Mucosa of rectum (tissue), 2 donors: ENCODE measurements around the gene CENPU.

Experiments used
- H3K27ac ChIP-seq, 2 donors: one replicate each; pipeline ENCODE4 v1.7.0; 2013; ENCODE audit warnings: inconsistent platforms in 2 of 2, low read depth in 2 of 2, low read length in 2 of 2
- H3K27me3 ChIP-seq, 2 donors: one replicate each; pipeline ENCODE4 v1.7.0; 2013; ENCODE audit warnings: low read length in 2 of 2; ENCODE audit not compliant: control insufficient read depth in 2 of 2, insufficient read depth in 2 of 2
- H3K36me3 ChIP-seq, 2 donors: one replicate each; pipeline ENCODE4 v1.7.0; 2013; ENCODE audit warnings: low read length in 2 of 2; ENCODE audit not compliant: control insufficient read depth in 2 of 2, insufficient read depth in 2 of 2
- H3K4me1 ChIP-seq, 2 donors: one replicate each; pipeline ENCODE4 v1.7.0; 2013; ENCODE audit warnings: low read length in 2 of 2, mild to moderate bottlenecking in 1 of 2; ENCODE audit not compliant: control insufficient read depth in 2 of 2, insufficient read depth in 2 of 2
- H3K4me3 ChIP-seq, 2 donors: one replicate each; pipeline ENCODE4 v1.7.0; 2013; ENCODE audit warnings: low read length in 2 of 2
- H3K9ac ChIP-seq, 2 donors: one replicate each; pipeline ENCODE4 v1.7.0; 2013; ENCODE audit warnings: low read length in 2 of 2, low read depth in 1 of 2, mild to moderate bottlenecking in 1 of 2
- H3K9me3 ChIP-seq, 2 donors: one replicate each; pipeline ENCODE4 v1.7.0; 2013; ENCODE audit warnings: low read length in 2 of 2; ENCODE audit not compliant: control insufficient read depth in 2 of 2
- donor health status: healthy.
- donor health status: Normal muscosa, but diverticular disease.

CENPU gene

GRCh38 chr4:184768296-184768695 is 34.4 kb upstream of the CENPU start:
- no peaks in the 10 kb centered on the region for H3K27me3 ChIP-seq
- H3K36me3 ChIP-seq, result peaks cover 15 to 16% of the 10 kb centered on the region in 2 donors
- no peak overlapping the region for H3K9ac ChIP-seq
- no peaks in the 10 kb centered on the region for H3K4me1 ChIP-seq
- H3K27ac ChIP-seq, result no peak overlapping the region
- H3K9me3 ChIP-seq, result no peaks in the 10 kb centered on the region
- no peak overlapping the region for H3K4me3 ChIP-seq

GRCh38 chr4:184766446-184766845 is 32.5 kb upstream of the CENPU start:
- peaks cover 12 to 21% of the 10 kb centered on the region in 2 donors for H3K36me3 ChIP-seq

GRCh38 chr4:184765473-184766340 is 31.8 kb upstream of the CENPU start:
- Histone ChIP-seq H3K4me1 (no peaks in the 10 kb centered on the region), H3K9me3 (no peaks in the 10 kb centered on the region), H3K27me3 (no peaks in the 10 kb centered on the region), H3K9ac (no peak overlapping the region), H3K4me3 (no peak overlapping the region), H3K36me3 (peaks cover 12 to 21% of the 10 kb centered on the region in 2 donors), H3K27ac (no peak overlapping the region)

More at GRCh38 chr4:184766446-184766845, 32.5 kb upstream of the CENPU start:
- Histone ChIP-seq H3K27ac (no peak overlapping the region), H3K4me3 (no peak overlapping the region), H3K27me3 (no peaks in the 10 kb centered on the region), H3K4me1 (no peaks in the 10 kb centered on the region), H3K9me3 (no peaks in the 10 kb centered on the region), H3K9ac (no peak overlapping the region)

- H3K9me3 ChIP-seq, result no peaks in the 10 kb centered on the region
- no peaks in the 10 kb centered on the region for H3K4me1 ChIP-seq
- no peak overlapping the region for H3K9ac ChIP-seq
- H3K36me3 ChIP-seq, result peaks cover 12 to 27% of the 10 kb centered on the region in 2 donors
- H3K27ac ChIP-seq, result no peak overlapping the region
- H3K27me3 ChIP-seq, result no peaks in the 10 kb centered on the region
- no peak overlapping the region for H3K4me3 ChIP-seq
These were observed 30.7 kb upstream of the CENPU start for GRCh38 chr4:184764601-184765000.

GRCh38 chr4:184763150-184763780 is 29.4 kb upstream of the CENPU start:
- Histone ChIP-seq H3K27me3 (no peaks in the 10 kb centered on the region), H3K27ac (no peak overlapping the region), H3K9ac (no peak overlapping the region), H3K4me1 (no peaks in the 10 kb centered on the region), H3K36me3 (peaks cover 12 to 24% of the 10 kb centered on the region in 2 donors), H3K9me3 (no peaks in the 10 kb centered on the region), H3K4me3 (no peak overlapping the region)

GRCh38 chr4:184762100-184762499 is 28.2 kb upstream of the CENPU start:
- no peak overlapping the region for H3K9ac ChIP-seq
- no peak overlapping the region for H3K27ac ChIP-seq
- H3K36me3 ChIP-seq, result peaks cover 9 to 20% of the 10 kb centered on the region in 2 donors

GRCh38 chr4:184760681-184761080 is 26.8 kb upstream of the CENPU start:
- H3K36me3 ChIP-seq, result peaks cover 8 to 14% of the 10 kb centered on the region in 2 donors

More at GRCh38 chr4:184762100-184762499, 28.2 kb upstream of the CENPU start:
- no peak overlapping the region for H3K4me3 ChIP-seq
- no peaks in the 10 kb centered on the region for H3K9me3 ChIP-seq
- H3K27me3 ChIP-seq, result no peaks in the 10 kb centered on the region
- no peaks in the 10 kb centered on the region for H3K4me1 ChIP-seq

GRCh38 chr4:184757810-184758209 is 23.9 kb upstream of the CENPU start:
- no peak overlapping the region for H3K9ac ChIP-seq
- H3K27me3 ChIP-seq, result no peaks in the 10 kb centered on the region

More at GRCh38 chr4:184760681-184761080, 26.8 kb upstream of the CENPU start:
- no peak overlapping the region for H3K9ac ChIP-seq
- no peak overlapping the region for H3K4me3 ChIP-seq
- H3K9me3 ChIP-seq, result no peaks in the 10 kb centered on the region
- H3K27ac ChIP-seq, result no peak overlapping the region
- no peaks in the 10 kb centered on the region for H3K27me3 ChIP-seq
- no peaks in the 10 kb centered on the region for H3K4me1 ChIP-seq

GRCh38 chr4:184756399-184756798 is 22.5 kb upstream of the CENPU start:
- no peak overlapping the region for H3K27ac ChIP-seq
- no peaks in the 10 kb centered on the region for H3K4me1 ChIP-seq
- H3K27me3 ChIP-seq, result no peaks in the 10 kb centered on the region
- H3K9ac ChIP-seq, result no peak overlapping the region
- no peaks in the 10 kb centered on the region for H3K9me3 ChIP-seq
- H3K36me3 ChIP-seq, result peaks cover 5 to 6% of the 10 kb centered on the region in 2 donors
- no peak overlapping the region for H3K4me3 ChIP-seq

More at GRCh38 chr4:184757810-184758209, 23.9 kb upstream of the CENPU start:
- H3K4me1 ChIP-seq, result no peaks in the 10 kb centered on the region
- no peak overlapping the region for H3K27ac ChIP-seq
- no peak overlapping the region for H3K4me3 ChIP-seq
- peaks cover 8 to 10% of the 10 kb centered on the region in 2 donors for H3K36me3 ChIP-seq
- H3K9me3 ChIP-seq, result no peaks in the 10 kb centered on the region

GRCh38 chr4:184755278-184755677 is 21.4 kb upstream of the CENPU start:
- Histone ChIP-seq H3K9me3 (no peaks in the 10 kb centered on the region), H3K27ac (no peak overlapping the region), H3K36me3 (peaks cover 3 to 5% of the 10 kb centered on the region in 2 donors), H3K4me1 (no peaks in the 10 kb centered on the region), H3K4me3 (no peak overlapping the region), H3K27me3 (peaks cover 0 to under 1% of the 10 kb centered on the region in 2 donors), H3K9ac (no peak overlapping the region)
